Activated T-helper 1 cell treated with anti-CD3 and anti-CD28 coated beads, Interleukin-2, amount 50 U/mL, for 16 hours (primary cell): ENCODE data around the gene PALD1.

ENCODE experiments used
- DNase-seq, 2 donors: peaks; one replicate each; pipeline ENCODE4 v3.0.0-alpha.2; 2020; ENCODE audit warnings: low read depth in 1 of 2, low spot score in 1 of 2

PALD1 gene

GRCh38 chr10:70588859-70589570 is 110.4 kb downstream of the PALD1 start:
- DNase-seq = no peak

- no peak for DNase-seq
These were observed 111.4 kb downstream of the PALD1 start for GRCh38 chr10:70589762-70590654.

- DNase-seq = no peak
These were observed 112.3 kb downstream of the PALD1 start for GRCh38 chr10:70590655-70591416.

- DNase-seq = no peak
These were observed 113.7 kb downstream of the PALD1 start for GRCh38 chr10:70592186-70592735.

- no peak for DNase-seq
These were observed 114.4 kb downstream of the PALD1 start for GRCh38 chr10:70592746-70593512.

- DNase-seq = no peak
These were observed 114.9 kb downstream of the PALD1 start for GRCh38 chr10:70593513-70593890.

GRCh38 chr10:70594161-70594560 is 115.6 kb downstream of the PALD1 start:
- no peak for DNase-seq

- DNase-seq = no peak
These were observed 117.0 kb downstream of the PALD1 start for GRCh38 chr10:70595566-70596016.

- no peak for DNase-seq
These were observed 117.7 kb downstream of the PALD1 start for GRCh38 chr10:70596110-70596798.

GRCh38 chr10:70596860-70597809 is 118.6 kb downstream of the PALD1 start:
- no peak for DNase-seq

- no peak for DNase-seq
These were observed 119.6 kb downstream of the PALD1 start for GRCh38 chr10:70597856-70598815.

- no peak for DNase-seq
These were observed 120.3 kb downstream of the PALD1 start for GRCh38 chr10:70598857-70599295.

GRCh38 chr10:70599319-70599718 is 120.8 kb downstream of the PALD1 start:
- no peak for DNase-seq

GRCh38 chr10:70599791-70600190 is 121.2 kb downstream of the PALD1 start:
- DNase-seq = no peak

- DNase-seq = no peak
These were observed 122.2 kb downstream of the PALD1 start for GRCh38 chr10:70600512-70601395.

- DNase-seq = no peak
These were observed 123.2 kb downstream of the PALD1 start for GRCh38 chr10:70601746-70602145.
